Fibroblast of skin of left quadriceps (primary cell): ENCODE results near the gene ARHGAP28.

Source experiments
- DNase-seq, 2 experiments: peaks; one replicate each; pipeline ENCODE4 v3.0.0-alpha.2; 2013; ENCODE audit warnings: low read depth in 2 of 2

ARHGAP28 gene

DNA sequence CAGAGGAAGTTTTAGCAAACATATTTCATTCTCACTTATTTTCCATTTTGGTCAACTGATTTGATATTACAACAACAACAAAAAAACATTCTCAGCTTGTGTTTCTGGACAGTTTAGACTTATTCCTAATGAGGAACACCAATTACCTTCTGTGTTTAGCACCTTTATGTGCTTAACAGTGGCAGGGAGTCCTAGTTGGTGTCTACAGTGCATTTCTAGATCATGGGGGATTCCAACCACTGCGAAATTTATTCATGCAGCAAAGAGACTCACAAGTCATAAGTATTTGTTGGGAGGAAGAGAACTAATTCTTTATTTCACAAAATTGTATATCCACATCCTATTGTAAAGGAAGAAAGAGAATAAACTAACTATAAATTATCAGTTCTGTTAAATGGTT lies 4.2 kb downstream of the ARHGAP28 start:
- no peak for DNase-seq

DNA sequence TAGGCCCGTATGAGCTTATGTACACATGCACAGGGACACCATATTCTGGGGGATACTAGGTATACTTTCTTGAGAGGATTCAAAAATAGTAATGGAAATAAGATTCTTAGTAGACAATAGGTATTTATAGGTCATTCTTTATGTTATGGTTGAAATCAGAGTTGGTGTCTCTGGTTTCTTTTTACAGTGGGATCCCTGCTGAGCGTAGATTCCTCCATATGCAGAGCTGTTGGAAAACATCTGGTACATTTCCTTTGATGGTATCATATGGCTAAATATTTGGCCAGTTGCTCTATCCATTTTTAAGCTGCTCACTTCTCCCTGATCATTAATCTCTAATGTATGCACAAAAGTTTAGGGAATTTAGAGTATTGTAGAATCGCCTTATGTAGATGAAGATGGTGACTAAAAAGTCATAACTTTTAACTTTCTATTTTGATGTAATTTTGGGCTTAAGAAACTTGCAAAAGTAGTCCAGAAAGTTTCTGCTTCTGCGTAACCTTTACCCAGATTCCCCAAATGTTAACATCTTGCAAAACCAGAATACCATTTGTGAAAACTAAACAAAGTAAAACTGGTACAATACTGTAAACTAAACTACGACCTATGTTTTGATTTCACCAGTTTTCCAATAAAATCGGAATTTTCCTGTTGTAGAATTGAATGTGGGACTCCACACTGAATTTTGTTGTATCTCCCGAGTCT lies 5.4 kb downstream of the ARHGAP28 start:
- DNase-seq = peak; percentile 69

DNA sequence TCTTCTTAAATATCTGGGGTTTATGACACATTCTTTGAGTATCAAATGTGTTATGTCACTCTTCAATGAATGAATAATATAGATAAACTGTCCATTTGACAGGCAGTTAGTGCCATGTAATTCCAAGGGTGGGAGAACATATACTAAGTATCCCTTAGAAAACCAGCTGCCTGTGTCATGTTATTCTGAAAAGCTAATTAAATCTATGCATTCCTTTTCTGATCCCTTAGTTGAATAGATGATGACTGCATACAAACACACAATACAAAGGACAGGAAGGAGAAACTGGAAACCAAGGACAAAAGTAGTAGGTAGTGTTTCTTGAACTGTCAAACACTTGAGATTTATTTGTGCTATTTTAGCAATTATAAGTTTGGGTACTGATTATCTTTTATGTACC lies 8.3 kb downstream of the ARHGAP28 start:
- no peak for DNase-seq

DNA sequence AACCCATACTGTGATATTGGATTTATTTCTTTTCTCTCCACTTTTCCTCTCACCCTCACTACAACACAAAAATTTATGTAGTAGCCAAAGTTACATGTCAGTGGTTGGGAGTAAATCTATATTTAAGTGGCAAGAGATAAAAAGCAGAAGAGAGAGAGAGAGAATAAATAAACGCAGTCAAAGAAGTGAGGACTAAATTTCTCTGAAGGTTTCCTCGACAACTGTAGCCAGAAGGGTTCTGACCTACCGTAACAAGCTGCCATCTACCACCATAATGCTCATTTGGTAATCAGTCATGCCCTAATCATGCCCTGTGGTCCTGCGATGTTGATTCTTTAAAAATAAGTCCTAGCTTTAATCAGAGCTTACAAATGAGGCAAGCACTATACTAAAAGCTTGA lies 9.1 kb downstream of the ARHGAP28 start:
- DNase-seq = no peak

DNA sequence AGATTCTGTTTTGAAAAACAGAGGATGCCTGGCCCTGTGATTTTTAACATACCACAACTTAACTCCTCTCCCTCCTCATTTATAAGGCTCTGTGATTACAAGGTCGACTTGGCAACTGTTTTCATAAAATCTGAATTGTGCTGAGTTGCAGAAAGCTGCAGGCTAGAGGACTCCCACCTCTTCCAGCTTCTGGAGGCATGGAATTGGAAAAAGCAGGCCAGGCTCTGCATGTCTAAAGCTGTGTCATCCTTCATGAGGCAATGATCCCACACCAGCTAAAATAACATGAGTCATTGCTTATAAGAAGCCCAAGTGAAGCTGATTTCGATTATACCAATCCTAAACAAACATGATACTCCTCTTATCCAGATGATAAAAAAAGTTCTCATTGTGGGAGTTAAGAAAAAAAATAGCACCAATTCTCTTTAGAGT lies 11.7 kb downstream of the ARHGAP28 start:
- DNase-seq = peak; percentile 97 to 98

DNA sequence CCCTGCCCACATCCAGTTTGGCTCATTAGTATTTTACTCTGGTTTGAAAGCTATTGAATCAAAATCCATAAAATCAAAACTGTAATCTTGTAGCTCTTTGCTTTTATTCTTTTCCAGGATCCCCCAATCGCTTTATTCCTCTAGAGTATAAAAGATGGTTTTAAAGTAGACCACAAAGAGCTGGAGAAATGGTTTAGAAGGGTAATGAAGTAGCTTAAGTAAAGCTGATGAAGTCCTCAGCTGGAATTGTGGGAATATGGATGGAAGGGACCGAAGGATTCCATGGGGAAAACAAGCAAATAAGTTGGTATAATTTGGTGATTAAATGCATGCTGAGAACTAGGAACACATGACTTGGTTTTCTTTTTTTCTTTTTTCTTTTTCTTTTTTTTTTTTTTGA lies 12.3 kb downstream of the ARHGAP28 start:
- no peak for DNase-seq

DNA sequence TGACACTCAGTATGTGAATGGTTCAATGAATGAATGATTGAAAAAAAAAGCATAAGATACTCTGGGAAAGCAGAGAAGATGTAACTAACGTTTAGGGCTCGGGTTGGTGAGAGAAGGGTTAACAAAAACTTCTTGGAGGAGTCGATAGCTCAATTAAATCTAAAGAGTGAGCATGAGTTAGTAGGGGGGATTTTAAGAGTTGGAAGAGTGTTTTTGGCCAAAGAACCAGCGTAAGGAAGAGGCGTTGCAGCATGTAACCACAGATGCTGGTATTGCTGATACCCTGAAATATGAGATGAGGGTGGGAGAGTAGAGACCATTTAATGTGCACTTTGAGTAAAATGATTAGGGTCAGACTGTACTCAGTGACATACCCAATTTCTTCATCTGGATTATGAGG lies 14.5 kb downstream of the ARHGAP28 start:
- no peak for DNase-seq

DNA sequence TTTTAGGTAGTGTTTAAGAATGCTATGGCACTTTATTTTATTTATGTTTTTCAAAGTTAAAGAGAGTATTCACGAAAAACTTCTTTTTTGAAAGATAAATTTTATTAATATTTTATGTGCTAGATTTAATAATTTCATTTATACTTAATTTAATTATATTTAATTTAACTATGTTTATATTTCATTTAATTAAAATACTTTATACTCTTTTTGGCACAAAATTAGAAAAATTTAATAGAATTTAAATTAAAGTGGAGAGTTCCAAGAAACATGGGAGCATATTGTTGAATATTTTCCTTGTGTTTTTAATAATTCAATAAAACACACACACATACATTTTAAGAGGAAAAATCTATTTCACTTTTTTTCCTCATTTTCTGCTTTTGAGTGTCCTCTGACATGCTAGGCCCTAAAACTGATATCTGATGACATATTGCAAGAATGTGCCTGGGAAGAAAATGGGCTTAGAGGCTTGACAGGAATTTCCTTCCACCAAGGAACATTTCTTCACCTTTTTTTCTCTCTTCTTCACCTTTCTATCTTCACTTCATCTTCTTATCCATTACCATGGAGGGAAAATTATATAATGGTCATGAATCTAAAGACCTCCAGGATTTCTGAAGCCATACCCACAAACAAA lies 15.4 kb downstream of the ARHGAP28 start:
- no peak for DNase-seq

DNA sequence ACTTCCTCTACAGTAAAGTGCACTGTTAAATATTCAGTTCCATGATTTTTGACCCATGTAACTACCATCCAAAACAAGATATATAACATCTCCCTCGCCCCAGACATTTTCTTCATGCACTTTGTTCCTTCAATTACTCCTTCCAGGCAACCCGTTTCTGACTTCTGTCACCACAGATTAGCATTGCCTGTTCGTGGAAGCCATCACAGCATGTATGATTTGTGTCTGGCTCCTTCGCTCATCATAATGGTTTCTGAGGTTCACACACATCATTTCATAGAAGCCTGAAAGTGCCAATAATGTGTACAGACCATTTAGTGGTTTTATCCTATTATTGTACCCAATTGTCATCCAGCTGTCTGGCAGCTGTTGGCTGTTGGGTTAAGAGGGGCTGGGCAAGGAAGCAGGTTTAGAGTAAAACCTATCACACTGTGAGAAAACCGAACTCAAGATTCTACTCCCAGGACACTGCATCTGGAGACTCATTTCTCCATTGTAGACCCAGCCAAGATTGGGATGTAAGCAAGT lies 16.1 kb downstream of the ARHGAP28 start:
- DNase-seq = no peak

DNA sequence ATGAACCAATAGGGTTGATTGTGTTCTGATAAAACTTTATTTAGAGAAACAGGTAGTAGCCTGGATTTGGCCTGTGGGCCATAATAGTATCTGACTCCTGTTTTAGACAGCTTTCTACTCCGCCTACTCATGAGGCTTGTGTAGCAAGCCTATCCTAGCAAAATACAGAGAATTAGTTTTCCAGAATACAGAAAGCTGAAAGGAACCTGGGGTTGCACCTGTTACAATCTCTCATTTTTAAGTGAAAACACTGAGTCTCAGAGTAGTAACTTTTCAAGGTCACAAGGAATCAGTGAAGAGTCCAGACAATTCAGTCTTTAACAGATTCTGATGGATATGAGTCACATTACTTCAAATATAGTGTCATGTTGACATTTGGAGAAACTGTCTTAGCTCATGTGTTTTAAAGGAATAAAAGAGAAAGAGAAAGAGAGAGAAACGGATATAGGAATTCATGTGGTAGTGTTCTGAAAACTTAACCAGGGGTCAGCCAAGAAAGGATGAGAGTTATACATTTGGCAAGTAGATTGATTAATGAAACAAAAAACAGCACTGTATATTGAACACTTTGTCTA lies 17.0 kb downstream of the ARHGAP28 start:
- DNase-seq = no peak

DNA sequence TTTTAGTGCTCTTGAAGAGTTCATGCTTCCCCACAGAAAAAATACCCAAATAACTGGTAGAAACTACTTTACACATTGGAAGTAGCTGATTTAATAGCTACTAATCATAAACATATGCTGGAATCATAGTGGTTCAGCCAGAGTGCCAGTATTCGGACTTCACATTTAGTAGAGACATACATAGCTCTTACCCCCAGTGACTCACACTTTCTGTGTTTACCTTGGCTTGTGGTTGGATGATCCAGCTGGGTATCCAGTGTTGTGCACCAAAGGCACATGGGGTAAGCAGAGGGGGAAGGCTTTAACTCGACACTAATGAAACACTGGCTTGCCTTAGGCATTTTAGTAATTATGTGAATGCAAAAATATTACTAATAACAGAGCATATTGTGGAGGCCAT lies 18.1 kb downstream of the ARHGAP28 start:
- DNase-seq = peak; percentile 97

DNA sequence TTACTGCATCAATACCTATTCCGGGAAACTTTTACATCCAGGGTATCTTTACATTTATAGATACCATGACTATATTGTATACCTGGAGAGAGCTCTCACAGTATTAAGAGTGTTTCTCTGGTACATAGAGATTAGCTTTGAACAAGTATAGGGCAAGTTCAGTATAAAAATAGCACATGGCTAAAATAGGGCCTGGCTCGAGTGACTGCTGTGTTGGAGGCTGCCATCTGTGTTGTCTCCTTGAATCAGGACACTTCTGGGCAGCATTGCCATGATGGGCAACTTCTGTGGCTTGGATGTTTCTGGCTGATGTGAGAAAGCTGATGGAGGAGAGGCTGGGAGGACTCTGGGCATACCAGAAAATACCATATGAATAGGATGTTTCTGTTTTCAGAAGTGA lies 18.7 kb downstream of the ARHGAP28 start:
- DNase-seq = no peak

DNA sequence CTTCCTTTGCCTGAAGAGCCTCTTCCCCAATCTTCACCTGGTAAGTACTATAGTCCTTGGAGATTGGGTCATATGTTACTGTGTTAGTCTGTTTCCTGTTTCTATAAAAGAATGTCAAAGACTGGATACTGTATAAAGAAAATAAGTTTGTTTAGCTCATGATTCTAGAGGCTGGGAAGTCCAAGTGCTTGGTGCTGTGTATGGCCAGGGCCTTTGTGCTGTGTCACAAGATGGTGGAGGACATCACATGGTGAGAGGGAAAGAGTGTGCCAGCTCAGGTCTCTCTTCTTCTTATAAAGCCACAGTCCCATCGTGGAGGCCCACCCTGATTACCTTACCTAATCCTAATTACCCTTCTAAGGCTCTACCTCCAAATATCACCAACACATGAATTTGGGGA lies 20.9 kb downstream of the ARHGAP28 start:
- DNase-seq = no peak

DNA sequence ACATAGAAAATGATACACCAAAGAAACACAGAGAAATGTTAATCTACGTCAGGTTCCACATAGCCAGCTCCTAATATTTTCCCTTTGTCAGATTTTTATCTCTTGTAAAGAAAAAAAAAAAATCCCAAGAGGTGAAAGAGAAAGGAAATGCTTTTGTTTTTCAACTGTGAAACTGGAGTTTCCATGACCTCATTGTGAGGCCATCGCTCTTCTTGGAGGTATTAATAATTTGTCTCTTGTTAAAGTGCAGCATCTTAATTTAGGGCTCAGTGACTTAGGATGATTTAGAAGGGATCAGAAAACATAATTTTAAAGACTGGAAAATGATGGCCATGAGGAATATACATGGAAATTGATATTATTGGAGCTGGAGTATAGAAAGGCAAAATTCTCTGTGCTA lies 21.7 kb downstream of the ARHGAP28 start:
- no peak for DNase-seq

DNA sequence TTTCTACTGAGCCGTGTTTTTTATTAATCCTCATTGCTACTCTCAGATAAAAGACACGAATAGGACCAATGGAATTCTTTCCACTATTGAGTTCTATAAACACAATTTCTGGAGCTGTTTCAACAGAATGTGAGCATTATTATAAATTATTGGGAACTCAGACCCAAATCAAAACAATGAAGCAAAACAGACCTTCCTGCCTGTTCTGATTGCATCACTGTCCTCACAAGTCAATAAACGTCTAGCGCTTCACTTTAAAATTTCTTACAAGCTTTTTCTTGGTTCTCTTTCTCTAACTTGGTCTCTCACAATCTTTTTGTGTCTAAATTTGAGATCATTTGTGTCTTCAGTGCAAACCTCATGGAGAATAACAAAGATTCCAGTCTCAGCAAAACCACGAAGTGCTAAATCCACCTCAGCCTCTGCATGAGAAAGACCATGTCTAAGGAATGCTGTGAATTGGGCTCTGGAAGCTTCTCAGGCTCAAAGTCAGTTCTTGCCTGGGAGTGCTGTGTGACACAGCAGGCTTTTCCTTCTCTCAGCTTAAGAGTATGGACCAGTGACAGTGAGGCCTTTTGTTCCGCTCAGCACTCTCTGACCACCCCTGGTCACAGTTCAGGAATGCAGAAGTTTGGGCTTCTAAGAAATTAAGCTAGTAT lies 22.8 kb downstream of the ARHGAP28 start:
- DNase-seq = peak; percentile 47 to 52

DNA sequence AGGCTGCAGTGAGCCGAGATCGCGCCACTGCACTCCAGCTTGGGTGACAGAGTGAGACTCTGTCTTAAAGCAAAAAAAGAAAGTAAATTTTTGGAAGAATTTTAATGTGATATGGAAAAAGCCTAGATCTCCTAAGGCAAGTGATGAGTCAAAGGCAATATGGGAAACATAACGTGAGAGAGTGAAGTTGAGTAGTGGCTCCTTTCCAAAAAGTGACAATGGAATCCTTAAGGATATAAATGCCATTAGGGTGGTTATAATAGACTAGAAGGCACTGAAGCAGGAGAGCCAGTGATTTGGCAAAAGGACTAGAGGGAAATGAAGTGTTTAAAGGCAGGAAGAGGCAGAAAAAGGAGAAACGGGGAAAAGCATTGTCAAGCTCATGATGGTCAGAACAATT lies 25.6 kb downstream of the ARHGAP28 start:
- peak; percentile 47 to 49 for DNase-seq

DNA sequence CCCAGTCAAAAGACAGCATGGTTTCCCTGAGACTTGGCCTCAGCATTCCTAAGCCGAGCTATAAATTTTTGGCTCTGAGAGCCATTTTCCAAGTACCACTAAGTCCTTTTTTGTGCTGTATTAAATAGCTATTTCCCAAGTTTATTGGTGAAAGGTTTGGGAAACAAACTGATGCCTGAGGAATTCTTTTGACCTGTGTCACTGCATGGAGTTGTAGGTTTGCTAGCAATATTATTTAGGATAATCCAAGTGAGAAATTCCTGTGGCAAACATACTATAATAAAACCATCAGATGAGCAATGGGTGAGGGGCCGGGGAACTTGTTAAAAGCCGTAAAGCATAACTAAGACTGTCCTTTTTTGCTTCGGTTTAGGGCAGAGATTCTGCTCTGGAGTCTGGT lies 28.4 kb downstream of the ARHGAP28 start:
- peak; percentile 98 for DNase-seq

DNA sequence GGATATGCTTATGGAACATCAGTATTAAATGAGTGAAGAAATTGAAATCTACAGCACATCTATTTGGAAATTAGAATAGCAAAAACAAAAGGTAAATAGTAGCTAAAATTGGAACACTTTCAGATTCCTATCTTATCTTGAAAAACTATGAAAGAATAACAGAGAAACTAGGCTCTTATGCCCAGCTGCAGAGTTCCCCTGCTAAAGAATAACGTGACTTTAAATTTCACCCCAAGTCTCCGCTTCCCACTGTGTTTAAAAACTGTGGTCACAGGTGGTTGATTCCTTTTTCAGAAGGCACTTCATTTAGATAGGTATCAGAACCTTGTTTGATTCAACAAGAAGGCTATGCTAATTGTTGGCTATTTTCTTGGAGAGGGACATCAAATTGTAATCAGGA lies 30.1 kb downstream of the ARHGAP28 start:
- DNase-seq = no peak

DNA sequence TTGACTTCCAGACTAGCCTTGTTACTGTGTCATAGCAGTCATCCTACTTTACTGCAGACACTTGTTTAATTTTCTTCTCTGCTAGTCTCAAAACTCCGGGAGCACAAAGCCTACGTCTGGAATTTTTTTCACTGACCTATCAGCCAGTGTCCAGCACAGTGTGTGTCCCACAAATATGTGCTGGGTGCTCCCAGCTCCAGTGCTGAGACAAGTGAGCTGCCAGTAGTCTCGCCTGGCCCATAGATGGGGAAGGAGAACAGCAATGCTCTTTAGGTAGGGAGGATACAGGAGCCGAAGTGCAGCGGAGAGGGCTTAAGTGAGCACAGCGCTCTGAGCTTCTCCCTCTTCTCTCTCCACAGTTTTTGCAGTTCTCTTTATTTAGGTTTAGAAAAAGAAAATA lies 34.0 kb downstream of the ARHGAP28 start:
- DNase-seq = no peak

DNA sequence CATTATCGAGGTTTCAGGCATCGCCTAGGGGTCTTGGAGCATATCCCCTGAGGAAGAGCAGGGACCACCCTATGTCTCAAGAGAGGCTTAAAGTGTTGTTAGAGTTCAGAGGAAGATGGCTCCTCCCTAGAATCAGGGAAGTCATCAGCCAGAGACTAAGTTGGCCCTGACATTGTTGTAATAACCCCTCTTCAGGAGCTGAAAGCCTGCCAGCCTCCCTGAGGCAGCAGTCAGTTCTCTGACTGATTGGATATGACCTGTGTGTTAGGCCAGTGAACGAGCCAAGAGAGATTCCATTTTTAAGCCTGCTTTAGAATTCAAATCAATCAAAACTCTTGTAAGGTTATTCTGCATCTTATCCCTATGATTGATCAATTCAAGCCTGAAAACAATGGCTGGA lies 34.9 kb downstream of the ARHGAP28 start:
- no peak for DNase-seq

DNA sequence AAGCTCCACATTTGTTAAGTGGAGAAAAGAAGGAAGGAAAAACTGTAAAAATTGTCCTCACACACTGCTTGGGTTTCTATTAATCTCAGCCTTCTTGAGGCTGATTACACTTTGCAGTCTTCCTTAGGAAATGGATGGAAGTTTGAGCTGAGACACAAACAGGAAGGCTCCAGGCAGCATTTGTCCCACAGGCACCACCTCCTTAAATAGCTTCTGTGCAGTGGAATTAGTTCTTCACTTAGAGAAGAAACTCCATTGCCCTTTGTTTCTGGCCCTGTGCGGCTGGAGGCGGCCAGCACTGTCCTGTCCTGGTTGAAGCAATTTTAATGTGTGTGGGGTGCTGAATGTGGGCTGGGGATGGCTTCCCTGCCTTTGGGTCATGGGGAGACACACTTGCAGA lies 44.3 kb downstream of the ARHGAP28 start:
- no peak for DNase-seq

DNA sequence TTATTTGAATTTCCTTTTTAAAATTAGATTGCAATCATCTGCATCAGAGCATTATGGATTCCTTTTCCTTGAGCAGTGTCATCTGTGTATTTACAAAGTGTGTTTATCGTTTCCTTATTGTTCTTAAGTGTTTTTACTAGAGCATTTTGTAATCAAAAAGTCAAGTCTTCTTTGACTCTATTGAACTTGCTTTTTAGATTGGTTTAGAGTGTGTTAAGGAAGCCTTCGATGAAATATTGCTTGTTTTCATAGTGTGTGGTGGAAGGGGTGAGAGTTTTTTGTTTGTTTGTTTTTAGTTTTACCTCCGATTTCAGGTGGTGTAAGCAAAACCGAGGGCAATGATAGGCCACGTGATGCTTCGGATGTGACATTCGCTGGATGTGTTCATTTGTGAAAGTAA lies 45.7 kb downstream of the ARHGAP28 start:
- DNase-seq = no peak

DNA sequence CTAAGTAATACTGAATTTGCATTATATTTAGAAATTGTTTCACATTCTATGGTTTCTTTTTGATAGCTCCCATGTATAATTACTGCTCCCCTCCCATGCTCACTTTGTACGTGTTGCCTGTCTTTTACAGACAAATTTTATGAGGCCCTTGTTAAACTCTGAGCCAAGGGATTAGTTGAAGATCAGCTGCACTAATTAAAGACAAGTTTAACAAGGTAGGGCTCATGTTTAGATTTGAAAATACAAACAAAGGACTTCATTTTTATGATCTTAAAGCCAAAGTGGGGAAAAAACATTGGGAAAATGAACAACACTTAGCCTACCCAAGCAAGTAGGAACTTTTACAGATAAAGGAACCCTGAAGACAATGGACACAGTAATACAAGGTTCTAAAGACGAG lies 46.2 kb downstream of the ARHGAP28 start:
- no peak for DNase-seq
